Smooth muscle cell of the brain vasculature (primary cell): ENCODE measurements around the gene OOSP4A.

ENCODE experiments used
- DNase-seq: peaks from one replicate; pipeline ENCODE4 v3.0.0-alpha.2; 2012; ENCODE audit warnings: low read depth, low spot score

Gene OOSP4A

GRCh38 chr11:59963733-59964132 lies at the start of gene OOSP4A:
Gene OOSP4A, plus strand, starts transcription at chr11:59964033. Its CDS starts 0 bp downstream, at chr11:59964033.
- no peak for DNase-seq

- DNase-seq, result no peak
Measured at GRCh38 chr11:59918480-59918879, 45.4 kb upstream of the OOSP4A start.

- peak; percentile 12 for DNase-seq
Measured at GRCh38 chr11:59918987-59919589, 44.7 kb upstream of the OOSP4A start.

GRCh38 chr11:59923813-59924212 lies 40.0 kb upstream of the OOSP4A start:
- DNase-seq, result no peak

- DNase-seq, result no peak
Measured at GRCh38 chr11:59931688-59932087, 32.1 kb upstream of the OOSP4A start.

- no peak for DNase-seq
Measured at GRCh38 chr11:59938132-59938531, 25.7 kb upstream of the OOSP4A start, which contains the start of gene OOSP1. Gene OOSP1, plus strand, starts transcription at chr11:59938432. Its CDS starts 23 bp downstream, at chr11:59938455.

GRCh38 chr11:59938718-59939117 lies 25.1 kb upstream of the OOSP4A start:
- no peak for DNase-seq

GRCh38 chr11:59939482-59939881 lies 24.4 kb upstream of the OOSP4A start:
- no peak for DNase-seq

- DNase-seq, result no peak
Measured at GRCh38 chr11:59941091-59941490, 22.7 kb upstream of the OOSP4A start.

- DNase-seq, result no peak
Measured at GRCh38 chr11:59943997-59944714, 19.7 kb upstream of the OOSP4A start.

- DNase-seq, result no peak
Measured at GRCh38 chr11:59944720-59945119, 19.1 kb upstream of the OOSP4A start.

GRCh38 chr11:59953463-59954218 lies 10.2 kb upstream of the OOSP4A start:
- DNase-seq, result no peak

- no peak for DNase-seq
Measured at GRCh38 chr11:59954219-59954847, 9.5 kb upstream of the OOSP4A start.

- no peak for DNase-seq
Measured at GRCh38 chr11:59957094-59957493, 6.7 kb upstream of the OOSP4A start.

- no peak for DNase-seq
Measured at GRCh38 chr11:59960502-59961381, 3.1 kb upstream of the OOSP4A start.

GRCh38 chr11:59962107-59962482 lies 1.7 kb upstream of the OOSP4A start:
- no peak for DNase-seq

- no peak for DNase-seq
Measured at GRCh38 chr11:59965424-59965823, 1.6 kb downstream of the OOSP4A start.

GRCh38 chr11:59966201-59966600 lies 2.4 kb downstream of the OOSP4A start:
- DNase-seq, result no peak

GRCh38 chr11:59967677-59968394 lies 4.0 kb downstream of the OOSP4A start:
- DNase-seq, result no peak

GRCh38 chr11:59968395-59968783 lies 4.6 kb downstream of the OOSP4A start:
- no peak for DNase-seq
